KOPT-K1 (cell line): Measurements from ENCODE around the gene AICDA.
"Not testable (repeated sequence)": the region's sequence is repeated elsewhere in the genome, so short reads cannot be mapped to it uniquely, and the experiment has no call there.

Source experiments
- H3K27ac ChIP-seq: fragments of 200-600 bp; sonication (generic); 2 replicates; pipeline ENCODE4 v1.5.1; 2016; ENCODE audit warnings: antibody characterized with exemption, mild to moderate bottlenecking, low read depth, low read length; ENCODE audit not compliant: poor library complexity, severe bottlenecking
- H3K36me3 ChIP-seq: fragments of 200-600 bp; sonication (generic); 2 replicates; pipeline ENCODE4 v1.5.1; 2017; ENCODE audit warnings: antibody characterized with exemption, mild to moderate bottlenecking, low read length, moderate library complexity; ENCODE audit not compliant: insufficient read depth
- H3K9me3 ChIP-seq: fragments of 200-600 bp; sonication (generic); 2 replicates; pipeline ENCODE4 v1.5.1; 2017; ENCODE audit warnings: antibody characterized with exemption, low read length, mild to moderate bottlenecking; ENCODE audit not compliant: insufficient read depth, poor library complexity, severe bottlenecking

AICDA gene

DNA sequence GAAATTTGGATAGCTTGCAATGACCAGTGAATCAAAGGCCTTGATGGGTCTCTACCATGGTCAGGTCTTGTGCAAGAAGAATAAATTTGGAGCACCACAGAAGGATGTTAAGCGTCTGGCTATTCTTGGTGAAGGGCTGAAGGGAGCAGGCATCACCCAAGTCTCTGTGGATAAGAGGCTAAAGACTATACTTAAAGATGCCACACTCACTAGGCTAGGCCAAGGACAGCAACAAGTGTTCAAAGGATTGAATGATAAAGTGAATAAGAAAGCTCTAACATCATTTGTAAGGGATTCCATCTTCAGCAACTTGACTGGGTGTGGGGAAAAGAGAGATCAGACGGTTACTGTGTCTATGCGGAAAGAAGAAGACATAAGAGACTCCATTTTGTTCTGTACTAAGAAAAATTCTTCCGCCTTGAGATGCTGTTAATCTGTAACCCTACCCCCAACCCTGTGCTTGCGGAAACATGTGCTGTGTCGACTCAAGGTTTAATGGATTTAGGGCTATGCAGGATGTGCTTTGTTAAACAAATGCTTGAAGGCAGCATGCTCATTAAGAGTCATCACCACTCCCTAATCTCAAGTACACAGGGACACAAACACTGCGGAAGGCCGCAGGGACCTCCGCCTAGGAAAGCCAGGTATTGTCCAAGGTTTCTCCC is 22.8 kb upstream of the AICDA start:
- H3K27ac ChIP-seq, H3K9me3 ChIP-seq, H3K36me3 ChIP-seq: not testable (repeated sequence)

- H3K27ac ChIP-seq = no peak overlapping the region
- H3K9me3 ChIP-seq = no peaks in the 10 kb centered on the region
These were observed 17.5 kb upstream of the AICDA start for GRCh38 chr12:8630131-8630530.

GRCh38 chr12:8629486-8630033 is 16.9 kb upstream of the AICDA start:
- H3K9me3 ChIP-seq = no peaks in the 10 kb centered on the region

More at GRCh38 chr12:8630131-8630530, 17.5 kb upstream of the AICDA start:
- no peaks in the 10 kb centered on the region for H3K36me3 ChIP-seq

DNA sequence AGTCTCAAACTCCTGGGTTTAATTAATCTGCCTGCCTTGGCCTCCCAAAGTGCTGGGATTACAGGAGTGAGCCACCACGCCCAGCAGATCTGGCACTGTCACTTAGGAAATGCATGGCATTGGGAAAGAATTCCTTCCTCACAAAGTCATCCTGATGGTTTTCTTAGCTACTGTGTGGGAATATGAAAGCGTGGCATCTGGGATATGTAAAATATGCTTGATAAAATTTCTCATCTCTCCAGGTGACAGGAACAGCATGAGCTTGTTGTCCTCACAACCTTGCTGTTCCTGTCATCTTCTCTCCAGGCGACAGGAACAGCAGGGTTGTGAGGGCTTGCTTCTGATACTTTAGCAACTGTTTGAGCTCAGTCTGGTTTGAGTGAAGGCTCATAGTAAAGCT is 16.1 kb upstream of the AICDA start:
- no peaks in the 10 kb centered on the region for H3K36me3 ChIP-seq
- no peak overlapping the region for H3K27ac ChIP-seq
- H3K9me3 ChIP-seq = no peaks in the 10 kb centered on the region

More at GRCh38 chr12:8629486-8630033, 16.9 kb upstream of the AICDA start:
- no peak overlapping the region for H3K27ac ChIP-seq
- no peaks in the 10 kb centered on the region for H3K36me3 ChIP-seq

GRCh38 chr12:8624750-8625149 is 12.1 kb upstream of the AICDA start:
- not testable (repeated sequence) for H3K36me3 ChIP-seq, H3K9me3 ChIP-seq, H3K27ac ChIP-seq

GRCh38 chr12:8622646-8623045 is 10.0 kb upstream of the AICDA start:
- Histone ChIP-seq H3K9me3 (peaks cover 8% of the 10 kb centered on the region), H3K27ac (no peak overlapping the region), H3K36me3 (no peaks in the 10 kb centered on the region)

GRCh38 chr12:8615206-8615605 is 2.5 kb upstream of the AICDA start:
- Histone ChIP-seq H3K9me3 (no peaks in the 10 kb centered on the region), H3K36me3 (no peaks in the 10 kb centered on the region), H3K27ac (no peak overlapping the region)

DNA sequence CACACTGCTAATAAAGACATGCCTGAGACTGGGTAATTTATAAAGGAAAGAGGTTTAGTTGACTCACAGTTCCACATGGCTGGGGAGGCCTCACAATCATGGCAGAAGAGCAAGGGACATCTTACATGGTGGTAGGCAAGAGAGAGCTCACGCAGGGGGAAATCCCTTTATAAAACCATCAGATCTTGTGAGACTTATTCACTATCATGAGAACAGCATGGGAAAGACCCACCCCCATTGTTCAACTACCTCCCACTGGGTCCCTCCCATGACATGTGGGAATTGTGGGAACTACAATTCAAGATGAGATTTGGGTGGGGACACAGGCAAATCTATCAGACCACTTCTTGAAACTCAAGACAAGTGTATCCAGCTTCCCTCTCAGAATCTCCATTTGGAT is 1.2 kb upstream of the AICDA start:
- H3K36me3 ChIP-seq, H3K27ac ChIP-seq, H3K9me3 ChIP-seq: not testable (repeated sequence)

GRCh38 chr12:8609061-8609570 is 3.5 kb downstream of the AICDA start:
- no peaks in the 10 kb centered on the region for H3K36me3 ChIP-seq
- H3K9me3 ChIP-seq = no peaks in the 10 kb centered on the region
- H3K27ac ChIP-seq = no peak overlapping the region

DNA sequence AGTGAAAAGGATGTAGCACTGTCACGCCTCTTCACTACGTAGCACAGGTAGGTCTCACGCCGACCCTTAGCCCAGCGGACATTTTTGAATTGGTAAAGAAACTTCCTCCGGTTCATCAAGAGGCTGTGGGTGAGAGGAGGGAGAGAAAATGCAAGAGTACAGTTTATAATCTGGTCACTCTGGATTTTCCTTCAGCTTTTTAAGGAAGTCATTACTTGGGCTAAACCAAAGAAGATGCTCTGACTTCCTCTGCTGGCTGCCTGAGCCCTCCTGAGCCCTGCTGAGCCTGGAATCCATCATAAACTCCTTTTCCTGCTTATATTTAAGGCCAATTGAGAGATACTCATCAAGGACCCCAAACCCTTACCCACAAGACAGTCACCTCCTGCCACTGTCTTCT is 5.8 kb downstream of the AICDA start:
- no peak overlapping the region for H3K27ac ChIP-seq
- no peaks in the 10 kb centered on the region for H3K9me3 ChIP-seq
- H3K36me3 ChIP-seq = no peaks in the 10 kb centered on the region

- no peaks in the 10 kb centered on the region for H3K36me3 ChIP-seq
- no peak overlapping the region for H3K27ac ChIP-seq
- H3K9me3 ChIP-seq = no peaks in the 10 kb centered on the region
These were observed 7.6 kb downstream of the AICDA start for GRCh38 chr12:8605057-8605456.

GRCh38 chr12:8603856-8604255 is 8.8 kb downstream of the AICDA start:
- H3K27ac ChIP-seq = no peak overlapping the region
- H3K36me3 ChIP-seq = no peaks in the 10 kb centered on the region
- no peaks in the 10 kb centered on the region for H3K9me3 ChIP-seq

DNA sequence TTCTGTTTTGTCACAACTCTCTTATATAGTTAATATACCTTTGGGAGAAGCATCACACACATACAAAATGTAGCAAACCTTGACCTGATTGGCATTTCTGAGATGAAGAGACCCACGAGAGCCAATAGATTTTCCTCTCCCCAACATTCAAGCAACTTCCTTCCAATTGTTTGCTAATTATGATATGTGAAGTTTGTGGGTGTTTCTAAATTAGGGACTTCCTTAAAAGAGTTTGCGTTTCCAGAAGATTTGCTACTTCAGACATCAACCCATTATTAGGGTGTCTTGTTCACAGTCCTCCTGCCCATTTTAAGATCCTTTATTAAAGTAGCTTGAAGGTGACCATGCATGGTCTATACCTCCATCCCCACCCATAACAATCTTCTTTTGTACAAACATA is 9.4 kb downstream of the AICDA start:
- Histone ChIP-seq H3K9me3 (no peaks in the 10 kb centered on the region), H3K36me3 (no peaks in the 10 kb centered on the region), H3K27ac (no peak overlapping the region)

GRCh38 chr12:8596561-8596960 is 16.1 kb downstream of the AICDA start:
- Histone ChIP-seq H3K36me3 (no peaks in the 10 kb centered on the region), H3K9me3 (no peaks in the 10 kb centered on the region), H3K27ac (no peak overlapping the region)

GRCh38 chr12:8594072-8594471 is 18.6 kb downstream of the AICDA start:
- Histone ChIP-seq H3K9me3 (no peaks in the 10 kb centered on the region), H3K27ac (no peak overlapping the region), H3K36me3 (no peaks in the 10 kb centered on the region)

DNA sequence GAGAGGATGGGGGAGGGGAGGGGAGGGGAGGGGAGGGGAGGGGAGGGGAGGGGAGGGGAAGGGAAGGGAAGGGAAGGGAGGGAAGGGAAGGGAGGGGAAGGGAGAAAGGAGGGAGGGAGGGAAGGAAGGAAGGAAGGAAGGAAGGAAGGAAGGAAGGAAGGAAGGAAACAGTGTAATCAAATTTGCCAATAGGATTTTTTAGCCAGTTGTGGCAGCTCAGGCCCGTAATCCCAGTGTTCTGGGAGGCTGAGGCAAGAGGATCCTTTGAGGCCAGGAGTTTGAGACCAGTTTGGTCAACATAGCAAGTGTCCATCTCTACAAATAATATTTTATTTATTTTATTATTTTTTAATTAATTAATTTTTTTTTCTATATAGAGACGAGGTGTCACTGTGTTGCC is 19.4 kb downstream of the AICDA start:
- Histone ChIP-seq H3K36me3 (no peaks in the 10 kb centered on the region), H3K9me3 (no peaks in the 10 kb centered on the region), H3K27ac (no peak overlapping the region)
